Astrocyte of the spinal cord (primary cell): ENCODE data around the gene KCNIP4.

Source experiments
- DNase-seq: peaks from one replicate; pipeline ENCODE4 v3.0.0; 2011; ENCODE audit warnings: low read depth, low spot score
- H3K4me3 ChIP-seq: 2 replicates; pipeline ENCODE4 v1.5.1; 2011; ENCODE audit warnings: low read depth, mild to moderate bottlenecking, low read length, moderate library complexity
- CTCF ChIP-seq: IDR thresholded peaks from 2 replicates; pipeline ENCODE4 v1.5.1; 2012; ENCODE audit warnings: low read depth, mild to moderate bottlenecking, low read length, inconsistent platforms
- in situ Hi-C: cut with HindIII; loops from 2 replicates; pipeline ENCODE4 v1.10.0; 2017; ENCODE audit warnings: low sequenced_read_pairs

Gene KCNIP4

GRCh38 chr4:21139327-21139726 lies 809.2 kb downstream of the KCNIP4 start:
- no peak overlapping the region for H3K4me3 ChIP-seq
- no peak for DNase-seq
- in situ Hi-C loops = no loop called here
- no peak for TF ChIP-seq CTCF

- DNase-seq = no peak
- H3K4me3 ChIP-seq = no peak overlapping the region
- no peak for TF ChIP-seq CTCF
- in situ Hi-C loops = no loop called here
Observed at GRCh38 chr4:21136051-21136630, 812.4 kb downstream of the KCNIP4 start.

- in situ Hi-C loops = no loop called here
- DNase-seq = peak; percentile 35
- no peak overlapping the region for H3K4me3 ChIP-seq
- peak; percentile 16 for TF ChIP-seq CTCF
Observed at GRCh38 chr4:21134994-21135393, 813.6 kb downstream of the KCNIP4 start.

GRCh38 chr4:21130606-21131005 lies 818.0 kb downstream of the KCNIP4 start:
- TF ChIP-seq CTCF = no peak
- in situ Hi-C loops = no loop called here
- no peak overlapping the region for H3K4me3 ChIP-seq
- DNase-seq = no peak

- H3K4me3 ChIP-seq = no peak overlapping the region
- in situ Hi-C loops = no loop called here
- TF ChIP-seq CTCF = no peak
Observed at GRCh38 chr4:21126014-21126512, 822.5 kb downstream of the KCNIP4 start.

GRCh38 chr4:21118301-21118700 lies 830.3 kb downstream of the KCNIP4 start:
- in situ Hi-C loops = no loop called here
- no peak for TF ChIP-seq CTCF

More at GRCh38 chr4:21126014-21126512, 822.5 kb downstream of the KCNIP4 start:
- DNase-seq = no peak

More at GRCh38 chr4:21118301-21118700, 830.3 kb downstream of the KCNIP4 start:
- no peak overlapping the region for H3K4me3 ChIP-seq
- DNase-seq = no peak
